Measurements from ENCODE around the gene C10orf90.

- TF ChIP-seq ATF3 (IDR thresholded peaks at IDR 0.05) (no peak), SP1 (IDR thresholded peaks at IDR 0.05) (no peak), RAD21 (IDR thresholded peaks at IDR 0.05) (no peak), CTCF (IDR thresholded peaks at IDR 0.05; ENCODE audit: low read depth, low read length, missing input control) (no peak), HNF4A (conservative IDR thresholded peaks at IDR 0.05) (no peak), REST (IDR thresholded peaks at IDR 0.05) (no peak), JUND (IDR thresholded peaks at IDR 0.05) (no peak), RXRA (IDR thresholded peaks at IDR 0.05) (no peak), FOXA1 (IDR thresholded peaks at IDR 0.05) (no peak), EGR1 (IDR thresholded peaks at IDR 0.05; ENCODE audit: low read depth in 2 of 2) (no peak), MAX (IDR thresholded peaks at IDR 0.05) (no peak), TAF1 (conservative IDR thresholded peaks at IDR 0.05) (no peak), ZBTB33 (IDR thresholded peaks at IDR 0.05) (no peak)
These were observed 236.3 kb downstream of the C10orf90 start for GRCh38 chr10:126434235-126434634.

Measured in liver (tissue), 3 donors.